OCI-LY7 (cell line): ENCODE results near the gene SGIP1.
"Not testable (repeated sequence)": the region's sequence is repeated elsewhere in the genome, so short reads cannot be mapped to it uniquely, and the experiment has no call there.

ENCODE experiments used
- EZH2phosphoT487 ChIP-seq: fragments of 200-600 bp; sonication (generic); IDR thresholded peaks from 2 replicates; pipeline ENCODE4 v1.6.1; 2018; ENCODE audit warnings: low read depth, borderline replicate concordance, mild to moderate bottlenecking, mixed run types, antibody characterized with exemption, low read length, moderate library complexity, mixed read lengths
- TF ChIP-seq, protein P1 (sequence below): fragments of 200-600 bp; sonication (generic); conservative IDR thresholded peaks from 2 replicates; pipeline ENCODE4 v1.5.1; 2014; ENCODE audit warnings: mild to moderate bottlenecking, antibody characterized with exemption, low read length, moderate library complexity, mixed read lengths

DNA sequence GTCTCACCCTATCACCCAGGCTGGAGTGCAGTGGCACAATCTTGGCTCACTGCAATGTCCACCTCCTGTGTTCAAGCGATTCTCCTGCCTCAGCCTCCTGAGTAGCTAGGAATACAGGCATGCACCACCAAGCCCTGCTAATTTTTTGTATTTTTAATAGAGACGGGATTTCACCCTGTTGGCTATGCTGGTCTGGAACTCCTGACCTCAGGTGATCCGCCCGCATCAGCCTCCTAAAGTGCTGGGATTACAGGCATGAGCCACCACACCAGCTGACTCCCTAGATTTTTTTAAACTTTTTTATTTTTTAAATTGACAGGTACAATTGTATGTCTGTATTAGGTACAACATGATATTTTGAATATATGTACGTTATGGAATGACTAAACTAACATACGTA lies 200.6 kb downstream of the SGIP1 start:
- TF ChIP-seq, protein P1, sequence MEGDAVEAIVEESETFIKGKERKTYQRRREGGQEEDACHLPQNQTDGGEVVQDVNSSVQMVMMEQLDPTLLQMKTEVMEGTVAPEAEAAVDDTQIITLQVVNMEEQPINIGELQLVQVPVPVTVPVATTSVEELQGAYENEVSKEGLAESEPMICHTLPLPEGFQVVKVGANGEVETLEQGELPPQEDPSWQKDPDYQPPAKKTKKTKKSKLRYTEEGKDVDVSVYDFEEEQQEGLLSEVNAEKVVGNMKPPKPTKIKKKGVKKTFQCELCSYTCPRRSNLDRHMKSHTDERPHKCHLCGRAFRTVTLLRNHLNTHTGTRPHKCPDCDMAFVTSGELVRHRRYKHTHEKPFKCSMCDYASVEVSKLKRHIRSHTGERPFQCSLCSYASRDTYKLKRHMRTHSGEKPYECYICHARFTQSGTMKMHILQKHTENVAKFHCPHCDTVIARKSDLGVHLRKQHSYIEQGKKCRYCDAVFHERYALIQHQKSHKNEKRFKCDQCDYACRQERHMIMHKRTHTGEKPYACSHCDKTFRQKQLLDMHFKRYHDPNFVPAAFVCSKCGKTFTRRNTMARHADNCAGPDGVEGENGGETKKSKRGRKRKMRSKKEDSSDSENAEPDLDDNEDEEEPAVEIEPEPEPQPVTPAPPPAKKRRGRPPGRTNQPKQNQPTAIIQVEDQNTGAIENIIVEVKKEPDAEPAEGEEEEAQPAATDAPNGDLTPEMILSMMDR = not testable (repeated sequence)
- TF ChIP-seq EZH2phosphoT487 = not testable (repeated sequence)
